GM23248 (cell line): ENCODE results near the gene MTCH2. TPM values are rescaled to one million over a fixed set of nuclear protein-coding genes. Genes with fewer than 3 reads are reported as not detected.

Source experiments
- DNase-seq: peaks from one replicate; pipeline ENCODE4 v3.0.0-alpha.2; 2015
- H2AFZ ChIP-seq: fragments of 200-600 bp; sonication (generic); 2 replicates; pipeline ENCODE4 v1.6.1; 2016; ENCODE audit warnings: antibody characterized with exemption
- H3F3A ChIP-seq: fragments of 200-600 bp; sonication (generic); 2 replicates; pipeline ENCODE4 v1.6.1; 2016; ENCODE audit warnings: mild to moderate bottlenecking, antibody characterized with exemption, mixed run types; ENCODE audit not compliant: insufficient read depth
- H3K27ac ChIP-seq: fragments of 200-600 bp; sonication (generic); 2 replicates; pipeline ENCODE4 v1.5.1; 2016; ENCODE audit warnings: mild to moderate bottlenecking
- H3K27me3 ChIP-seq: fragments of 200-600 bp; sonication (generic); replicated peaks from 2 replicates; pipeline ENCODE4 v1.6.1; 2016; ENCODE audit warnings: mild to moderate bottlenecking; ENCODE audit not compliant: insufficient read depth
- H3K36me3 ChIP-seq: fragments of 200-600 bp; sonication (generic); 2 replicates; pipeline ENCODE4 v1.6.1; 2016; ENCODE audit warnings: low read depth, mild to moderate bottlenecking
- H3K4me1 ChIP-seq: fragments of 200-600 bp; sonication (generic); 2 replicates; pipeline ENCODE4 v1.6.1; 2016; ENCODE audit warnings: mild to moderate bottlenecking; ENCODE audit not compliant: insufficient read depth
- H3K4me2 ChIP-seq: fragments of 200-600 bp; sonication (generic); one replicate; pipeline ENCODE4 v1.6.1; 2016; ENCODE audit warnings: mild to moderate bottlenecking; ENCODE audit not compliant: unreplicated experiment
- H3K4me3 ChIP-seq: fragments of 200-600 bp; sonication (generic); 2 replicates; pipeline ENCODE4 v1.5.1; 2016; ENCODE audit warnings: mild to moderate bottlenecking
- H3K79me2 ChIP-seq: fragments of 200-600 bp; sonication (generic); 2 replicates; pipeline ENCODE4 v1.6.1; 2016; ENCODE audit warnings: mild to moderate bottlenecking; ENCODE audit not compliant: insufficient read depth
- H3K9ac ChIP-seq: fragments of 200-600 bp; sonication (generic); 2 replicates; pipeline ENCODE4 v1.6.1; 2016; ENCODE audit warnings: mild to moderate bottlenecking
- H3K9me2 ChIP-seq: fragments of 200-600 bp; sonication (generic); 2 replicates; pipeline ENCODE4 v1.6.1; 2016; ENCODE audit warnings: mixed run types, mild to moderate bottlenecking, moderate library complexity; ENCODE audit not compliant: insufficient read depth
- H3K9me3 ChIP-seq: fragments of 200-600 bp; sonication (generic); one replicate; pipeline ENCODE4 v1.6.1; 2017; ENCODE audit warnings: low read depth
- H4K20me1 ChIP-seq: fragments of 200-600 bp; sonication (generic); 2 replicates; pipeline ENCODE4 v1.6.0; 2016; ENCODE audit not compliant: insufficient read depth
- EZH2 ChIP-seq: fragments of 200-600 bp; sonication (generic); IDR thresholded peaks from 2 replicates; pipeline ENCODE4 v1.6.1; 2018; ENCODE audit warnings: antibody characterized with exemption, mild to moderate bottlenecking; ENCODE audit not compliant: insufficient read depth, poor library complexity, severe bottlenecking
- EZH2phosphoT487 ChIP-seq: fragments of 200-600 bp; sonication (generic); IDR thresholded peaks from 2 replicates; pipeline ENCODE4 v1.6.1; 2018; ENCODE audit warnings: antibody characterized with exemption, moderate library complexity, mild to moderate bottlenecking, low read depth; ENCODE audit not compliant: insufficient read depth
- WGBS, 2 experiments: methylation state at CpG; one replicate each; pipeline ENCODE4 v1.1.6; 2015 to 2017; ENCODE audit warnings: low lambda C conversion rate in 2 of 2, low coverage in 1 of 2; ENCODE audit errors: missing lambda C conversion rate in 2 of 2; 5-methylcytosine and 5-hydroxymethylcytosine counted together
- in situ Hi-C: fragments of 300-500 bp; cut with MboI; formaldehyde crosslinking; loops from 2 replicates; pipeline ENCODE4 v1.15.0; 2020
- polyA plus RNA-seq: library from polyadenylated mRNA; unstranded; fragments of >200 nt; fragmentation: Nextera tagmentation; extraction: Ambion mirVana; gene quantifications from 2 replicates; pipeline ENCODE4 v1.2.1, GENCODE V29; 2016
- total RNA-seq: library from RNA; depleted of rRNA; stranded (reverse); fragments of >200 nt; shearing (Covaris generic); gene quantifications from 2 replicates; pipeline ENCODE4 v1.2.3, GENCODE V29; 2014

The MTCH2 gene
- total and polyA plus RNA-seq, 2 experiments from 2014 or later = 84.2 to 169 TPM

DNA sequence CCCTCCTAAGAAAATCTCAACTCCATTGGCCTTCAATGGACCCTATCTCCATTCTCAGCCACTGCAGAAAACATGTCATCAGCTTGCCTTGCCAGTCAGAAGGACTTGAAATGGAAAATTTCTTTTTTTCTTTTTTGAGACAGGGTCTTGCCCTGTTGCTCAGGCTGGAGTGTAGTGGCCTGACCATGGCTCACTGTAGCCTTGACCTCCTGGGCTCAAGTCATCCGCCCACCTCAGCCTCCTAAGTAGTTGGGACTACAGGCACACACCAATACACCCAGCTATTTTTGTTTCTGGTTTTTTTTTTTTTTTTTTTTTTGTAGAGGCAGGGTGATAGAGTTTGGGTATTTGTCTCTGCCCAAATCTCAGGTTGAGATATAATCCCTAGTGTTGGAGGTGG is 43.8 kb upstream of the MTCH2 start:
- in situ Hi-C loops = no loop called here
- Histone ChIP-seq H3K4me3 (no peak overlapping the region), H3K27me3 (no peaks in the 10 kb centered on the region; the same call in 1 of the 2 replicates), H3K27ac (no peak overlapping the region), H3F3A (no peaks in the 10 kb centered on the region), H3K9me3 (no peaks in the 10 kb centered on the region), H3K9ac (no peak overlapping the region), H3K79me2 (no peaks in the 10 kb centered on the region), H3K4me2 (no peak overlapping the region), H3K4me1 (no peaks in the 10 kb centered on the region), H3K36me3 (no peaks in the 10 kb centered on the region), H3K9me2 (no peaks in the 10 kb centered on the region), H4K20me1 (no peaks in the 10 kb centered on the region), H2AFZ (no peak overlapping the region)
- 88 to 93% methylated on average over 1 of the region's 1 CpG for WGBS, 2 experiments
- no peak for DNase-seq
- TF ChIP-seq EZH2phosphoT487 (no peak), EZH2 (no peak)

DNA sequence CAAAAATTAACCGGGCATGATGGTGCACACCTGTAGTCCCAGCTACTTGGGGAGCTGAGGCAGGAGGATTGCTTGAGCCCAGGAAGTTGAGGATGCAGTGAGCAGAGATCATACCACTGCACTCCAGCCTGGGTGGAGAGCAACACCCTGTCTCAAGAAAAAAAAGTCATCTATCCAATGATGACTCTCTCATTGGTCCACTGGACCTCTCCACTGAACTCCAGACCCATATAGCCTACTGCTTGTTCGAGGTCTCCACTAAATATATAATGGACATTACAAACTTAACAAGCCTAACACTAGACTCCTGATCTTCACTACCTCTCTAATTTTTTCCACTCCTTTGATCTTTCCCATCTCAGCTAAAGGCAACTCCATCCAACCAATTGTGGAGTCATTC is 33.5 kb upstream of the MTCH2 start:
- Histone ChIP-seq H3K4me2 (no peak overlapping the region), H2AFZ (no peak overlapping the region), H3F3A (no peaks in the 10 kb centered on the region), H3K4me3 (no peak overlapping the region), H3K36me3 (no peaks in the 10 kb centered on the region), H3K79me2 (no peaks in the 10 kb centered on the region), H3K27ac (no peak overlapping the region), H3K27me3 (no peaks in the 10 kb centered on the region), H3K9me2 (no peaks in the 10 kb centered on the region), H3K9me3 (no peaks in the 10 kb centered on the region), H3K9ac (no peak overlapping the region), H4K20me1 (no peaks in the 10 kb centered on the region), H3K4me1 (no peaks in the 10 kb centered on the region)
- no peak for DNase-seq
- in situ Hi-C loops = no loop called here
- TF ChIP-seq EZH2 (no peak), EZH2phosphoT487 (no peak)
- WGBS, 2 experiments = 58 to 64% methylated on average over 2 of the region's 2 CpGs

DNA sequence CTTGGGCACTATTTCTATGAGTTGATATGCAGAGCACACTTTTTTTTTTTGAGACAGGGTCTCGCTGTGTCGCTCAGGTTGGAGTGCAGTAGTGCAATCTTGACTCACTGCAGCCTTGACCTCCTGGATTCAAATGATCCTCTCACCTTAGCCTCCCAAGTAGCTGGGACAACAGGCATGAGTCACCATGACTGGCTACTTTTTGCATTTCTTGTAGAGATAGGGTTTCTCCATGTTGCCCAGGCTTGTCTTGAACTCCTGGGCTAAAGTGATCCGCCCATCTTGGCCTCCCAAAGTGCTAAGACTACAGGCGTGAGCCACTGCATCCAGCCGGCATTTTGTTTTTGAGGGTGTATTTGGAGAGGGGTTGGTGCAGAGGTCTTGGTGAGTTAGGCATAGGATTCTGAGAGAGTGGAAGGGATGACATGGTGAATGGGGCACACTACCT is 29.9 kb upstream of the MTCH2 start:
- no peaks in the 10 kb centered on the region for H3K9me2 ChIP-seq
- no peaks in the 10 kb centered on the region for H3K27me3 ChIP-seq
- H3K4me2 ChIP-seq = no peak overlapping the region
- peak; percentile 26 for DNase-seq
- H3K9me3 ChIP-seq = no peaks in the 10 kb centered on the region
- H3K36me3 ChIP-seq = no peaks in the 10 kb centered on the region
- H3K9ac ChIP-seq = no peak overlapping the region
- H3K4me1 ChIP-seq = no peaks in the 10 kb centered on the region
- in situ Hi-C loops = no loop called here
- no peaks in the 10 kb centered on the region for H4K20me1 ChIP-seq
- no peak overlapping the region for H3K4me3 ChIP-seq
- no peak overlapping the region for H3K27ac ChIP-seq
- H2AFZ ChIP-seq = no peak overlapping the region
- H3F3A ChIP-seq = no peaks in the 10 kb centered on the region
- TF ChIP-seq EZH2 = no peak
- TF ChIP-seq EZH2phosphoT487 = no peak
- no peaks in the 10 kb centered on the region for H3K79me2 ChIP-seq
- 79 to 91% methylated on average over 5 of the region's 5 CpGs for WGBS, 2 experiments

DNA sequence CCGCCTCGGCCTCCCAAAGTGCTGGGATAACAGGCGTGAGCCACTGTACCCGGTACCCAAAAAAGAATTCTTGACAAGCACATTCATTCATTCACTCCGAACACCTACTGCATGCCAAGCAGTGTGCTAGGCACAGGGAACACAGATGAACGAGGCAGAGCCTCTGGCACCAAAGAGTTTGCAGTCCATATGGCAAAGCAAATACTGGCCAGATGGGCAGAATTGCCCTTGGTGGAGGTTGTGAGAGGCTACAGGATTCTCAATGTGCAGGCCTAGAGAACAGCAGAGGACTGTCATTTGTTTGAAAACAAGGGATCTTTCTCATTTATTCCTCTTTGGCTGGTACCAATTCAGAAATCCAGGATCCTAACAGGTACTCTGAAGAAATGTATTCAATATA is 27.5 kb upstream of the MTCH2 start:
- H3K27ac ChIP-seq = no peak overlapping the region
- H3K79me2 ChIP-seq = no peaks in the 10 kb centered on the region
- 88 to 89% methylated on average over 6 of the region's 6 CpGs for WGBS, 2 experiments
- H3K9me2 ChIP-seq = no peaks in the 10 kb centered on the region
- no peak overlapping the region for H2AFZ ChIP-seq
- no peaks in the 10 kb centered on the region for H3F3A ChIP-seq
- no peak overlapping the region for H3K4me2 ChIP-seq
- no peak for DNase-seq
- no peaks in the 10 kb centered on the region for H3K4me1 ChIP-seq
- in situ Hi-C loops = no loop called here
- no peaks in the 10 kb centered on the region for H4K20me1 ChIP-seq
- no peak overlapping the region for H3K9ac ChIP-seq
- no peaks in the 10 kb centered on the region for H3K27me3 ChIP-seq
- H3K36me3 ChIP-seq = no peaks in the 10 kb centered on the region
- H3K9me3 ChIP-seq = no peaks in the 10 kb centered on the region
- TF ChIP-seq EZH2 (no peak), EZH2phosphoT487 (no peak)
- no peak overlapping the region for H3K4me3 ChIP-seq

DNA sequence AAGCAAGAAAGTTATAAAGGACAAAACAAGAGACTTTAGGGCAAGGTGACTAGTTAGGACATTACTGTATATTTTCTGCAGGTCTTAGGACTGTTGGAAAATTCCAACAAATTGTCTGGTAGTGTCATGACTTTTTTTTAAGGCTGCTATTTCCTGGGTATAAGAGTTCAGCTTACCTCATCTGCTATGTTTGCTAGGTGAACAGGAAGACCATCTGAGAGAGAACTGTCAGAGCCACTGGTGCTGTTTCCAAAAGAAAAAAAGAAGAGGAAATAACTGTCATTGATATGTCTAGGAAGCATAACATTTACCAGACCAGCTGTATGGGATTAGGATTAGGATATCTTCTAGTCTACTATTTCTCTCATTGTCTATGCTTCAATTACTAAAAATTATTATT is 26.3 kb upstream of the MTCH2 start:
- no peak for DNase-seq
- H3K4me3 ChIP-seq = no peak overlapping the region
- H3K4me2 ChIP-seq = no peak overlapping the region
- H3K27me3 ChIP-seq = no peaks in the 10 kb centered on the region
- no peaks in the 10 kb centered on the region for H3F3A ChIP-seq
- no peaks in the 10 kb centered on the region for H3K9me2 ChIP-seq
- no peaks in the 10 kb centered on the region for H3K4me1 ChIP-seq
- H3K9me3 ChIP-seq = no peaks in the 10 kb centered on the region
- H2AFZ ChIP-seq = no peak overlapping the region
- H3K36me3 ChIP-seq = no peaks in the 10 kb centered on the region
- H4K20me1 ChIP-seq = no peaks in the 10 kb centered on the region
- in situ Hi-C loops = no loop called here
- no peak overlapping the region for H3K9ac ChIP-seq
- no peak overlapping the region for H3K27ac ChIP-seq
- H3K79me2 ChIP-seq = no peaks in the 10 kb centered on the region
- TF ChIP-seq EZH2 (no peak), EZH2phosphoT487 (no peak)
